HG02870 (cell line): ENCODE results near the gene GNAO1.
"Not testable (repeated sequence)": the region's sequence is repeated elsewhere in the genome, so short reads cannot be mapped to it uniquely, and the experiment has no call there.

Experiments used
- ATAC-seq: cut with Tn5 transposase; IDR thresholded peaks from one replicate; pipeline ENCODE4 v1.9.1; 2021; ENCODE audit warnings: mild to moderate bottlenecking, moderate library complexity; ENCODE audit not compliant: unreplicated experiment

Gene GNAO1

DNA sequence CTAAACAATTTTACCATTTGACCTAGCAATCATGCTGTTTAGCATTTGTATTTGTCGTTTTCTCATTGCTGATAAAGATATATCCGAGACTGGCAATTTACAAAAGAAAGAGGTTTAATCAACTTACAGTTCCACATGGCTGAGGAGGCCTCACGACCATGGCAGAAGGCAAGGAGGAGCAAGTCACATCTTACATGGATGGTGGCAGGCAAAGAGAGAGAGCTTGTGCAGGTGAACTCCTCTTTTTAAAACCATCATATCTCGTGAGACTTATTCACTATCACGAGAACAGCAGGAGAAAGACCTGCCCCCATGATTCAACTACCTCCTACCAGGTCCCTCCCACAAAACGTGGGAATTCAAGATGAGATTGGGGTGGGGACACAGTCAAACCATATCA is 187.8 kb downstream of the GNAO1 start:
- not testable (repeated sequence) for ATAC-seq

DNA sequence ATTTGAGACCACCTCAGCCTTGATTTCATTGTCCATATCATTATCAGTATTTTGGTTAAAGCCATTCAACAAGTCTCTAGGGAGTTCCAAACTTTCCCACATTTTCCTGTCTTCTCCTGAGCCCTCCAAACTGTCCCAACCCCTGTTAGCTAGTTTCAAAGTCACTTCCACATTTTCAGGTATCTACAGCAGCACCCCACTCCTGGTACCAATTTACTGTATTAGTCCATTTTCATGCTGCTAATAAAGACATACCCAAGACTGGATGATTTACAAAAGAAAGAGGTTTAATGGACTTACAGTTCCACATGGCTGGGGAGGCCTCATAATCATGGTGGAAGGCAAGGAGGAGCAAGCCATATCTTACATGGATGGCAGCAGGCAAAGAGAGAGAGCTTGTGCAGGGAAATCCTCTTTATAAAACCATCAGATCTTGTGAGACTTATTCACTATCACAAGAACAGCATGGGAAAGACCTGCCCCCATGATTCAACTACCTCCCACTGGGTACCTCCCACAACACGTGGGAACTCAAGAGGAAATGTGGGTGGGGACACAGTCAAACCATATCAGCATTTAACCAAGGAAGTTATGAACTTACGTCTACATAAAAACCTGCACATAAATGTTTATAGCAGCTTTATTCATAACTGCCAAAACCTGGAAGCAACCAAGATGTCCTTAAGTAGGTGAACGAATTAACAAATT is 189.6 kb downstream of the GNAO1 start:
- not testable (repeated sequence) for ATAC-seq

DNA sequence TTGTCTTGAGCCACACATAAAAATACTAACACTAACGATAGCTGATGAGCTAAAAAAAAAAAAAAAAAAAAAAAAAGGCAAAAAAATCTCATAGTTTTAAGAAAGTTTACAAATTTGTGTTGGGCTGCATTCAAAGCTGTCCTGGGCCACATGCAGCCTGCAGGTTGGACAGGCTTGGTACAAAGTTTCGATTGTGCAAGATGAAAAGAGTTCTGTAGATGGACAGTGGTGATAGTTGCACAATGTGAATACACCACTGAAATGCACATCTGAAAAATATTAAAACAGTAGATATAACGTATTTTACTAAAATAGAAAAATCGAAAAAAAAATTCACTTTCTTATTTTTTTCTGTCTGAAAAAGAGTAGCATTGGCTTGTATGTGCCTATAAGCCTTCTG is 191.2 kb downstream of the GNAO1 start:
- no peak for ATAC-seq

DNA sequence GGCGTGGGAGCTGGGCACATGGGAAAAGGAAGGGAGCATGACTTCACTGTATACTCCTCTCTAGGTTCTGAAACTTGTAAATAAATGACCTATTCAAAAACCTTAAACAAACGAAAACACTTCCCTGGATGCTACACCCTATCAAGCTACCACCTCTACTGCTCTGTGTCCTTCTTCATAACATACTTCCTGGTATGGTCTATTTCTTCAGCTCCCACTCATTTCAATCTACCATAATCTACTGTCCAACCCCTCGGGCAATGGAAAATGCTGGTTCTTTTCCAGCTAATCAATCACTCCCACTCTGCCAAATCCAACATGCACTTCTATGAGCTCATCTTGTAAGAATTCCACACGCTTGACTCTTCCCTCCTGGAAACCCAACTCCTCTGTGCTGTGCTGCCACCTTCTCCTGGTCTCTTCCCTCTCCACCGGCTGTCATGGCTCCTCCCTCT is 191.6 kb downstream of the GNAO1 start:
- ATAC-seq: no peak

DNA sequence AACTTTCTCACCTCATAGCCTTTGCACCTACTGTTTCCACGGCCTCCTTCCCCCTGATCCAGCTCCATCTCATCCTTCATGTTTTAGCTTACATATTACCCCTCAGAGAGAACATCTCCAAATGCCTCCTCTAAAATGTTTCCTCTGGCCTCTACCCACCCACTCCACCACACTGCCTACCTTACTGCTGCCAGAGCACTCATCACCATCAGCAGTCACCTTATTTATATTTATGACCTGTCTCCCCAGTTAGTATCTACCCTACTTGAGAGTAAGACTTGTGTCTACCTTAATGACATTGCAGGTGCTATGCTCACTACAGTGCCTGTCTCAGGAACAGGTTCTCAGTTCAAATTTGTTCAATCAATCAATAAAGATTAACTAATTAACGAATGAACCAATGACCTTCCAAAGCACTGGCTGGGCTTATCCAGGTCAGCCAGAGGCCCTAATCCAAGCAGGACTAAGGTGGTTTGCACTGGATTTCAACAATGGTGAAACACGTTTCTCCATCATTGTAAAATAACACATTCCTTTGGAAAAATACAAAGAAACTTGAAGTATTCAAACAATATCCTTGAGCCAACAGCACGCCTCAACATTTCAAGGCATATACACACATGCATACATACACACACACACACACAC is 192.9 kb downstream of the GNAO1 start:
- no peak for ATAC-seq

DNA sequence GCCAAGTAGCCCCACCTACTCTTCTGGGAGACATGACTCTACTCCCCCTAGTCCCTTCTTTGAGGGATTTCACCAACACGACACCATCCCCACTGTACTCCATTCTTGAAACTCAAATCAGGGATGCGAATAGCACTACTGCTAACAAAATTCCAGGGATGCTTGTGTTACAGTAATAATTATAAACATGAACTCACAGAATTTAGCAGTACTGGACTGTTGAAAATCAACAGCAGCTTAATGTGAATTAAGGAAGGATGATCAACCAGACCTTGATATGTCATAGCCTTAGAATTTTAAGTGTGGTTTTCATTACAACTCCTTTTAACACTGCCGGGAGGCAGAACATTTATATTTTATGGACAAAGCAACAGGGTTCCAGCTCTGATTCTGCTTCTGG is 196.1 kb downstream of the GNAO1 start:
- no peak for ATAC-seq

DNA sequence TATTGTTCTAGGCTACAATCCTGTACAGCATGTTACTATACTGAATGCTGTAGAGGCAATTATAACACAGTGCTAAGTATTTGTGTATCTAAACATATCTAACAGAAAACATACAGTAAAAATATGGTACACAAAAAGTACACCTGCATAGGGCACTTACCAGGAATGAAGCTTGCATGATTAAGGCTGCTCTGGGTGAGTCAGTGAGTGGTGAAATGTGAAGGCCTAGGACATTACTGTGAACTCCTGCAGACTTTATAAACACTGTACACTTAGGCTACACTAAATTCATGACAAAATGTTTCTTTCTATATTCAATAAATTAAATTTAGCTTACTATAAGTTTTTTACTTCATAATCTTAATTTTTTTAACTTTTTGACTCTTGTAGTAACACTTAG is 196.9 kb downstream of the GNAO1 start:
- no peak for ATAC-seq

DNA sequence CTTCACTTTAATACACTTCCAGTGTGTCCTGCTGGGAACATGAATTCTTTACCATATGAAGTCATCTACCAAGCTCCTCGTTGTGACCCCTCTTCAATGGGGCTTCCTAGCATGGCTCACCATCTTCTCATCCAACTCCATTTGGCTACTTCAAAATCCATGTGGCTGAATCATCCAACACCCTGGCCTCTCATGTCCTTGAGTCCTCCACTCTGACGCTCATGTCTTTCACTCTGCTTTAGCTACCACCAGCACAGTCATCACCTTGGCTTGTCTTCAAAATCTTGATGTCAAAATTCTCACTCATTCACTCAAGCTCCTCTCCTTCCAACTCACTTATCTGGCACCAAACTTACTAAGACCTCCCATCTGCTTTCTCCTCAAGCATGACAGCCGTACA is 198.3 kb downstream of the GNAO1 start:
- ATAC-seq: no peak

DNA sequence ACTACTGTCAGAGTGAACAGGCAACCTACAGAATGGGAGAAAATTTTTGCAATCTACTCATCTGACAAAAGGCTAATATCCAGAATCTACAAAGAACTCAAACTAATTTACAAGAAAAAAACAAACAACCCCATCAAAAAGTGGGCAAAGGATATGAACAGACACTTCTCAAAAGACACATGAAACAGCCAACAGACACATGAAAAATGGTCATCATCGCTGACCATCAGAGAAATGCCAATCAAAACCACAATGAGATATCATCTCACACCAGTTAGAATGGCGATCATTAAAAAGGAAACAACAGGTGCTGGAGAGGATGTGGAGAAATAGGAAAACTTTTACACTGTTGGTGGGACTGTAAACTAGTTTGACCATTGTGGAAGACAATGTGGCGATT is 205.4 kb downstream of the GNAO1 start:
- ATAC-seq: not testable (repeated sequence)

DNA sequence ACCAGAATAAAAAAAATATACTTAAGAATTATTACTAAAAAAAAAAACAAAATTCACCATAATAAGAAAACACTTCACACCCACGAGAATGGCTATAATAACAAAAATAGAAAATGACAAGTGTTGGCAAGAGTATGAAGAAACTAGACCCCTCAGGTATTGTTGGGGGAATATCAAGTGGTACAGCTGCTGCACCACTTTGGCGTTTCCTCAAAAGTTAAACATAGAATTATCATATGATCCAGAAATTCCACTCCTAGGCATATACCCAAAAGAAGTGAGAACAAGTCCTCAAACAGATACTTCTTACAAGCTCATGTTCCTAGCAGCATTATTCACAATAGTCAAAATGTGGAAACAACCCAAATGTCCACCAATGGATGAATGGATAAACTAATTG is 207.8 kb downstream of the GNAO1 start:
- no peak for ATAC-seq

DNA sequence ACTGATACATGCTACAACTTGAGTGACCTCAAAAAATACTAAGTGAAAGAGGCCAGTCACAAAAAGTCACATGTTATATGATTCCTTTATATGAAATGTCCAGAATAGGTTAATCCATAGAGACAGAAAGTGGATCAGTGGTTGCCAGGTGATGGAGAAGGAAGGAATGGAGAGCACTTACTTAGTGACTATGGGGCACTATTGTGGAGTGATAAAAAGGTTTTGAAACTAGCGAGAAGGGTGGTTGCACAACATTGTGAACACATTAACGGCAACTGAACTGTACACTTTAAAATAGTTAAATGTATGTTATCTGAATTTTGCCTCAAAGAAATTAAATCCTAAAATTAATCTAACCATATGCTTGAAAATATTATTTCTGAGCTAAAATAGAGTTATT is 208.2 kb downstream of the GNAO1 start:
- no peak for ATAC-seq

DNA sequence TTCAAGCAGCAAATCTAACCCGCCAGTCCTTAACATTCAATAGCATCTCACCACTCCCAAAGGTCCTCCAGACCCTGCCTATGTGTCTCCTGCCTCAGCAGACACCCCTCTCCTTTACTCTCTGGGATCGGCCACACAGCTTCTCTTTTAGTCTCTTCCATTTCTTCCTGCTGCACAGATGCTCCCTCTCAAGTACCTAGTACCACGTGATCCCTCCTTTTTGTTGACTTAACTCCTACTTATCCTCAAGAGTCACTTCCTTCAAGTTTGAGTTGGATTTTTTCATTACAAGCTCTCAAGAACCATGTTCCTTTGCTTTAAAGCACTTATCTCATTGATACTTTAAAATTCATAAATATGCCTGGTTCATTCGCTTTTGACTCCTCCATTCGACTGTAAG is 209.2 kb downstream of the GNAO1 start:
- ATAC-seq: no peak

DNA sequence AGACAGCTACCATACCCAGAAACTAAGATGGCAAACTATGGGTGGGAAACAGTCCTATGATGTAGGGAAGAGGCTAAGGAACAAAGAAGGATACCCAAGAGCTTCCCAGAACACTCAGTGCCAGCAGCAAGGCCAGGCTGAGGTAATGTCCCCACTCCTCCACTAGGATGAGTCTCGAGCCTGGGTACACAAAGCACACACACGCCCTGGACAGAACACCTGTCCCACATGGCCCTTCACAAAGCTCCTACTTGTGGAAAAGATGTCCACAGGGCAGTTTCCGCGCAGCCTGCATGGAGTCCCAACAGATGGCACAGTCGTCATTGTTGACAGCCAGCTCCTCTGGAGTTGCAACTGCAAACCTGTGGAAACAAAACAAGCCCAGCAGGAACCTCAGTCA is 210.2 kb downstream of the GNAO1 start:
- no peak for ATAC-seq

DNA sequence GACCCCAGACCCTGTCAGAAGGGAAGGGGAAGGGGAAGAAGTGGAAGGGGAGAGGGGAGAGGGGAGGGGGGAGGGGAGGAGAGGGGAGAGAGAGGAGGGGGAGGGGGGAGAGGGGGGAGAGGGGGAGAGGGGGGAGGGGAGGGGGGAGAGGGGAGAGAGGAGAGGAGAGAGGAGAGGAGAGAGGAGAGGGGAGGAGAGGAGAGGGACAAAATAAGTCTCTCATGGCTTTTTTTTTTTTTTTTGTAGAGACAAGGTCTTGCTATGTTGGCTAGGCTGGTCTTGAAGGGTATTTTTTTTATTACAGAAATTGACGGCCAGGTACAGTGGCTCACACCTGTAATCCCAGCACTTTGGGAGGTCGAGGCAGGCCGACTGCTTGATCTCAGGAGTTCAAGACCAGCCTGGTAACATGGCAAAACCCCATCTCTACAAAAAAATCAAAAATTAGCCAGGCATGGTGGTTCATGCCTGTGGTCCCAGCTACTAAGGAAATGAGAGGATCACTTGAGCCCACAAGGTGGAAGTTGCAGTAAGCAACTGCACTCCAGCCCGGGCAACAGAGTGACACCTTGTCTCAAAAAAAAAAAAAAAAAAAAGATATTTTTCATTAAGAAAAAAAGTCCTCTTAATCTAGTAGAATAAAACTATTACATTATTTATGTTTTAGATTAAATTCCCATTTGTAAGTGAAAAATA is 214.8 kb downstream of the GNAO1 start:
- ATAC-seq: no peak
